C4-2B (cell line): ENCODE data around the gene TANC1.
"Not testable (repeated sequence)": the region's sequence is repeated elsewhere in the genome, so short reads cannot be mapped to it uniquely, and the experiment has no call there.

ENCODE experiments used
- H3K27ac ChIP-seq: fragments of 450-650 bp; 2 replicates; pipeline ENCODE4 v1.5.1; 2017
- CTCF ChIP-seq: fragments of 450-650 bp; conservative IDR thresholded peaks from 2 replicates; pipeline ENCODE4 v1.5.1; 2017; ENCODE audit warnings: mild to moderate bottlenecking
- ZFX ChIP-seq: fragments of 450-650 bp; IDR thresholded peaks from 2 replicates; pipeline ENCODE4 v1.6.1; 2017

The TANC1 gene

GRCh38 chr2:159029936-159030335, 61.5 kb downstream of the TANC1 start:
- no peak for TF ChIP-seq ZFX
- TF ChIP-seq CTCF = no peak
- no peak overlapping the region for H3K27ac ChIP-seq

- H3K27ac ChIP-seq = no peak overlapping the region
- no peak for TF ChIP-seq CTCF
- no peak for TF ChIP-seq ZFX
These were observed 62.4 kb downstream of the TANC1 start for GRCh38 chr2:159030674-159031380.

- TF ChIP-seq ZFX (no peak), CTCF (no peak)
- no peak overlapping the region for H3K27ac ChIP-seq
These were observed 63.7 kb downstream of the TANC1 start for GRCh38 chr2:159032146-159032545.

GRCh38 chr2:159032580-159032979, 64.1 kb downstream of the TANC1 start:
- TF ChIP-seq ZFX (no peak), CTCF (no peak)
- no peak overlapping the region for H3K27ac ChIP-seq

GRCh38 chr2:159034713-159035112, 66.3 kb downstream of the TANC1 start:
- no peak overlapping the region for H3K27ac ChIP-seq
- no peak for TF ChIP-seq CTCF
- no peak for TF ChIP-seq ZFX

GRCh38 chr2:159035790-159036411, 67.5 kb downstream of the TANC1 start:
- peak overlapping the region; percentile 44 for H3K27ac ChIP-seq

GRCh38 chr2:159036461-159036860, 68.0 kb downstream of the TANC1 start:
- not testable (repeated sequence) for H3K27ac ChIP-seq

More at GRCh38 chr2:159035790-159036411, 67.5 kb downstream of the TANC1 start:
- TF ChIP-seq ZFX (no peak), CTCF (peak; percentile 62)

GRCh38 chr2:159041328-159041727, 72.9 kb downstream of the TANC1 start:
- peak overlapping the region; percentile 79 for H3K27ac ChIP-seq
